HEK293 (cell line): ENCODE data around the gene TCF15.
"Not testable (repeated sequence)": the region's sequence is repeated elsewhere in the genome, so short reads cannot be mapped to it uniquely, and the experiment has no call there.

Experiments
- CTCF ChIA-PET: fragments of 350-600 bp; formaldehyde crosslinking; extraction: SDS; loops from one replicate; lab custom pipeline; 2021; ENCODE audit warnings: antibody characterized with exemption; lab: Yijun Ruan, JAX
- POLR2A ChIA-PET: fragments of 300-600 bp; formaldehyde crosslinking; extraction: SDS; loops from one replicate; lab custom pipeline; 2020; ENCODE audit warnings: antibody characterized with exemption, inconsistent platforms; lab: Yijun Ruan, JAX
- H3K27ac ChIP-seq: fragments of 200-500 bp; sonication (Bioruptor generic); 2 replicates; pipeline ENCODE4 v1.5.1; 2014; ENCODE audit warnings: low read depth, low read length, control low read depth, inconsistent platforms; ENCODE audit errors: extremely low read depth
- H3K36me3 ChIP-seq, 2 experiments: fragments of 200-500 bp in 1 of 2; sonication (Bioruptor generic) in 1 of 2; 1 replicate in 1 of 2; 2 replicates in 1 of 2; pipeline ENCODE4 v1.5.1; 2014 to 2017; ENCODE audit warnings: inconsistent platforms in 2 of 2, low read length in 2 of 2; ENCODE audit not compliant: control insufficient read depth in 2 of 2, insufficient read depth in 1 of 2
- H3K4me1 ChIP-seq: fragments of 200-500 bp; sonication (Bioruptor generic); 2 replicates; pipeline ENCODE4 v1.5.1; 2014; ENCODE audit warnings: mild to moderate bottlenecking, low read length, inconsistent platforms; ENCODE audit not compliant: control insufficient read depth, insufficient read depth
- H3K4me3 ChIP-seq: 2 replicates; pipeline ENCODE4 v1.5.1; 2011; ENCODE audit warnings: low read depth, mild to moderate bottlenecking, control low read depth, low read length, moderate library complexity
- H3K9me3 ChIP-seq: fragments of 200-500 bp; sonication (Bioruptor generic); 2 replicates; pipeline ENCODE4 v1.5.1; 2014; ENCODE audit warnings: low read depth, low read length, inconsistent platforms; ENCODE audit not compliant: control insufficient read depth, insufficient read depth
- GLI2 ChIP-seq: fragments of 450-650 bp; formaldehyde crosslinking; IDR thresholded peaks from 2 replicates; pipeline ENCODE4; 2017; ENCODE audit warnings: missing biosample characterization, missing genetic modification characterization, low read depth, borderline replicate concordance
- KLF10 ChIP-seq: fragments of 450-650 bp; IDR thresholded peaks from 2 replicates; pipeline ENCODE4 v1.5.1; 2018; ENCODE audit warnings: missing biosample characterization, mild to moderate bottlenecking, missing genetic modification characterization
- SCRT1 ChIP-seq: fragments of 450-650 bp; formaldehyde crosslinking; IDR thresholded peaks from 2 replicates; pipeline ENCODE4 v1.5.1; 2016; ENCODE audit warnings: missing biosample characterization, missing genetic modification characterization, borderline replicate concordance
- SCRT2 ChIP-seq: fragments of 450-650 bp; formaldehyde crosslinking; IDR thresholded peaks from 2 replicates; pipeline ENCODE4 v1.5.1; 2016; ENCODE audit warnings: missing biosample characterization, missing genetic modification characterization
- SP7 ChIP-seq: fragments of 450-650 bp; formaldehyde crosslinking; IDR thresholded peaks from 2 replicates; pipeline ENCODE4 v1.5.1; 2016; ENCODE audit warnings: missing biosample characterization, missing genetic modification characterization
- ZBTB17 ChIP-seq: fragments of 450-650 bp; formaldehyde crosslinking; IDR thresholded peaks from 2 replicates; pipeline ENCODE4 v1.5.1; 2016; ENCODE audit warnings: missing biosample characterization, missing genetic modification characterization
- ZFP37 ChIP-seq: fragments of 450-650 bp; formaldehyde crosslinking; IDR thresholded peaks from 2 replicates; pipeline ENCODE4 v1.5.1; 2016; ENCODE audit warnings: missing biosample characterization, missing genetic modification characterization
- ZNF146 ChIP-seq: fragments of 450-650 bp; formaldehyde crosslinking; IDR thresholded peaks from 2 replicates; pipeline ENCODE4 v1.5.1; 2016; ENCODE audit warnings: missing biosample characterization, missing genetic modification characterization
- ZNF311 ChIP-seq: fragments of 450-650 bp; formaldehyde crosslinking; IDR thresholded peaks from 2 replicates; pipeline ENCODE4 v1.5.1; 2017; ENCODE audit warnings: missing biosample characterization, missing genetic modification characterization, borderline replicate concordance
- ZNF548 ChIP-seq: fragments of 450-650 bp; formaldehyde crosslinking; IDR thresholded peaks from 2 replicates; pipeline ENCODE4 v1.5.1; 2016; ENCODE audit warnings: missing biosample characterization, missing genetic modification characterization
- ZNF629 ChIP-seq: fragments of 450-650 bp; formaldehyde crosslinking; IDR thresholded peaks from 2 replicates; pipeline ENCODE4 v1.5.1; 2017; ENCODE audit warnings: missing biosample characterization, missing genetic modification characterization
- ZNF658 ChIP-seq: fragments of 450-650 bp; formaldehyde crosslinking; IDR thresholded peaks from 2 replicates; pipeline ENCODE4; 2016; ENCODE audit warnings: missing biosample characterization, missing genetic modification characterization
- ZNF677 ChIP-seq: fragments of 450-650 bp; IDR thresholded peaks from 2 replicates; pipeline ENCODE4 v1.5.0; 2018; ENCODE audit warnings: missing biosample characterization, mild to moderate bottlenecking, missing genetic modification characterization, moderate library complexity
- TF ChIP-seq, protein P1 (sequence below): fragments of 450-650 bp; IDR thresholded peaks from 2 replicates; pipeline ENCODE4 v1.5.1; 2018; ENCODE audit warnings: missing biosample characterization, mild to moderate bottlenecking, missing genetic modification characterization
- TF ChIP-seq, protein P2 (sequence below): fragments of 450-650 bp; formaldehyde crosslinking; IDR thresholded peaks from 2 replicates; pipeline ENCODE4 v1.5.1; 2016; ENCODE audit warnings: missing biosample characterization, missing genetic modification characterization
- TF ChIP-seq, protein P3 (sequence below): fragments of 450-650 bp; formaldehyde crosslinking; IDR thresholded peaks from 2 replicates; pipeline ENCODE4 v1.5.1; 2016; ENCODE audit warnings: missing biosample characterization, missing genetic modification characterization, borderline replicate concordance
- TF ChIP-seq, protein P4 (sequence below): fragments of 450-650 bp; formaldehyde crosslinking; IDR thresholded peaks from 2 replicates; pipeline ENCODE4; 2016; ENCODE audit warnings: missing biosample characterization, missing genetic modification characterization
- TF ChIP-seq, protein P5 (sequence below): fragments of 450-650 bp; formaldehyde crosslinking; IDR thresholded peaks from 2 replicates; pipeline ENCODE4 v1.5.1; 2016; ENCODE audit warnings: missing biosample characterization, missing genetic modification characterization

The TCF15 gene

DNA sequence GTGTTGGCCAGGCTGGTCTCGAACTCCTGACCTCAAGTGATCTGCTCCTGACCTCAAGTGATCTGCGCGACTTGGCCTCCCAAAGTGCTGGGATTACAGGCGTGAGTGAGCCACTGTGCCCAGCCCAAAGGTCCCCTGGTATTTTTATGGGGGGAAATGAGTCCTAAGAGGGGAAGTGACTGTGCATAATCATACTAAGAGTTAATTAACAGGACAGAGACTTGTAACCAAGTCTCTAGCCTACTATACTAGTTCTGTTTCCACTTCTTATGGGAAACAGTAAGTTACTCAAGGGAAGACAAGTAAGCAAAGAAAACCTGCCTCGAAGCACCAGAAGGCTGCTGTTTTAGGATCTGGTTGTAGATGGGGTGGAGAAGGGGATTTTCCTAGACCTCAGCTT is 27.9 kb downstream of the TCF15 start:
- TF ChIP-seq ZNF677, result no peak
- TF ChIP-seq, protein P1, sequence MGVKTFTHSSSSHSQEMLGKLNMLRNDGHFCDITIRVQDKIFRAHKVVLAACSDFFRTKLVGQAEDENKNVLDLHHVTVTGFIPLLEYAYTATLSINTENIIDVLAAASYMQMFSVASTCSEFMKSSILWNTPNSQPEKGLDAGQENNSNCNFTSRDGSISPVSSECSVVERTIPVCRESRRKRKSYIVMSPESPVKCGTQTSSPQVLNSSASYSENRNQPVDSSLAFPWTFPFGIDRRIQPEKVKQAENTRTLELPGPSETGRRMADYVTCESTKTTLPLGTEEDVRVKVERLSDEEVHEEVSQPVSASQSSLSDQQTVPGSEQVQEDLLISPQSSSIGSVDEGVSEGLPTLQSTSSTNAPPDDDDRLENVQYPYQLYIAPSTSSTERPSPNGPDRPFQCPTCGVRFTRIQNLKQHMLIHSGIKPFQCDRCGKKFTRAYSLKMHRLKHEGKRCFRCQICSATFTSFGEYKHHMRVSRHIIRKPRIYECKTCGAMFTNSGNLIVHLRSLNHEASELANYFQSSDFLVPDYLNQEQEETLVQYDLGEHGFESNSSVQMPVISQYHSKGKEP (tag by site-specific recombination), result no peak
- TF ChIP-seq, all 188 proteins: peak for 0

DNA sequence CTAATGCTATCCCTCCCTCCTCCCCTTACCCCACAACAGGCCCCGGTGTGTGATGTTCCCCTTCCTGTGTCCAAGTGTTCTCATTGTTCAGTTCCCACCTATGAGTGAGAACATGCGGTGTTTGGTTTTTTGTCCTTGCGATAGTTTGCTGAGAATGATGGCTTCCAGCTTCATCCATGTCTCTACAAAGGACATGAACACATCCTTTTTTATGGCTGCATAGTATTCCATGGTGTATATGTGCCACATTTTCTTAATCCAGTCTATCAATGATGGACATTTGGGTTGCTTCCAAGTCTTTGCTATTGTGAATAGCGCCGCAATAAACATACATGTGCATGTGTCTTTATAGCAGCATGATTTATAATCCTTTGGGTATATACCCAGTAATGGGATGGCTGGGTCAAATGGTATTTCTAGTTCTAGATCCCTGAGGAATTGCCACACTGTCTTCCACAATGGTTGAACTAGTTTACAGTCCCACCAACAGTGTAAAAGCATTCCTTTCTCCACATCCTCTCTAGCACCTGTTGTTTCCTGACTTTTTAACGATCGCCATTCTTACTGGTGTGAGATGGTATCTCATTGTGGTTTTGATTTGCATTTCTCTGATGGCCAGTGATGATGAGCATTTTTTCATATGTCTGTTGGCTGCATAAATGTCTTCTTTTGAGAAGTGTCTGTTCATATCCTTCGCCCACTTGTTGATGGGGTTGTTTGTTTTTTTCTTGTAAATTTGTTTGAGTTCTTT is 31.0 kb downstream of the TCF15 start:
- H3K4me3 ChIP-seq, H3K36me3 ChIP-seq, H3K9me3 ChIP-seq, POLR2A ChIA-PET, H3K4me1 ChIP-seq, H3K27ac ChIP-seq: not testable (repeated sequence)
- TF ChIP-seq, protein P2, sequence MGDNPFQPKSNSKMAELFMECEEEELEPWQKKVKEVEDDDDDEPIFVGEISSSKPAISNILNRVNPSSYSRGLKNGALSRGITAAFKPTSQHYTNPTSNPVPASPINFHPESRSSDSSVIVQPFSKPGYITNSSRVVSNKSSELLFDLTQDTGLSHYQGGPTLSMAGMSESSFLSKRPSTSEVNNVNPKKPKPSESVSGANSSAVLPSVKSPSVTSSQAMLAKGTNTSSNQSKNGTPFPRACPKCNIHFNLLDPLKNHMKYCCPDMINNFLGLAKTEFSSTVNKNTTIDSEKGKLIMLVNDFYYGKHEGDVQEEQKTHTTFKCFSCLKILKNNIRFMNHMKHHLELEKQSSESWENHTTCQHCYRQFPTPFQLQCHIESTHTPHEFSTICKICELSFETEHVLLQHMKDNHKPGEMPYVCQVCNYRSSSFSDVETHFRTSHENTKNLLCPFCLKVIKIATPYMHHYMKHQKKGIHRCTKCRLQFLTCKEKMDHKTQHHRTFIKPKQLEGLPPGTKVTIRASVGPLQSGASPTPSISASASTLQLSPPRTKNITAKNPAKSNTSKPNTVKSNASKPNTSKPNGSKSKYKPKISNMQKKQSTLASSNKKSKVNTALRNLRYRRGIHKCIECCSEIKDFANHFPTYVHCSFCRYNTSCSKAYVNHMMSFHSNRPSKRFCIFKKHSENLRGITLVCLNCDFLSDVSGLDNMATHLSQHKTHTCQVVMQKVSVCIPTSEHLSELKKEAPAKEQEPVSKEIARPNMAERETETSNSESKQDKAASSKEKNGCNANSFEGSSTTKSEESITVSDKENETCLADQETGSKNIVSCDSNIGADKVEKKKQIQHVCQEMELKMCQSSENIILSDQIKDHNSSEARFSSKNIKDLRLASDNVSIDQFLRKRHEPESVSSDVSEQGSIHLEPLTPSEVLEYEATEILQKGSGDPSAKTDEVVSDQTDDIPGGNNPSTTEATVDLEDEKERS (tag by site-specific recombination), result peak; percentile 37; the same call in 1 of the 2 replicates
- peak; percentile 87 for TF ChIP-seq SCRT2 (tag by site-specific recombination)
- peak; percentile 97 for TF ChIP-seq ZNF146
- TF ChIP-seq SCRT1, result peak; percentile 88; the same call in 1 of the 2 replicates
- CTCF ChIA-PET, result interaction anchor here (0.6 kb wide), 1 partner anchor 178 kb away, joined by 3 read pairs; no protein-coding TSS in a partner anchor

More for the DNA sequence above, 27.9 kb downstream of the TCF15 start:
- ChIA-PET POLR2A (no interaction called here), CTCF (interaction anchor here (0.6 to 1.7 kb wide), 3 partner anchors 21 to 73 kb away, joined by 3 to 6 read pairs (median 4); no protein-coding TSS in a partner anchor)
- Histone ChIP-seq H3K4me3 (no peak overlapping the region), H3K36me3 (no peaks in the 10 kb centered on the region), H3K9me3 (no peaks in the 10 kb centered on the region), H3K27ac (no peak overlapping the region), H3K4me1 (no peaks in the 10 kb centered on the region)

DNA sequence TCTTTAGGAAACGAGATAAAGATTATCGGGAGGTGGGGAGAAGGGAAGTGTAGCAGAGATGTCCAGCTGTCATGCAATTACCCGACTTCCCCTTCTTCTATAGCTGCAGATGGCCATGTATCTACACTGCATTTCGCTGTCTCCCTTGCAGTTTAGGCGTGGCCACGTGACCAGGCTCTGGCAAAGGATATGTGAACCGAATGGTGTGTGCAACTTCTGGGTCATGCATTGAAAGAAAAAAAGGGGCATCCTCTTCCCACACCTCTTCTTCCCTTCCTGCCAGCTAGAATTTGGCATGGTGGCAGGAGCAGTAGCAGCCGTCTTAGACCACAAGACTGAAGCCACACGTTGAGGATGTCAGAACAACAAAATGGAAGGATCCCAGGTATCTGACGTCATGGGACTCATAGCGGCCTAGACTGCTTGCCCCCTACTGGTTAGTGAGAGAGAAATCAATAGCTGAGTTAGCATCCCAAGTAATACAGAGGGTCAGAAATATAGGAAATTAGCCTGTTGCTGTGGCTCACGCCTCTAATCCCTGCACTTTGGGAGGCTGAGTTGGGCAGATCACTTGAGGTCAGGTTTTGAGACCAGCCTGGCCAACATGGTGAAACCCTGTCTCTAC is 32.8 kb downstream of the TCF15 start:
- H3K9me3 ChIP-seq, result no peaks in the 10 kb centered on the region
- ChIA-PET CTCF (interaction anchor here (0.6 to 4.2 kb wide), 7 partner anchors 9 to 177 kb away, joined by 3 to 21 read pairs (median 4); partner anchors contain the start of gene CSNK2A1), POLR2A (interaction anchor here (0.7 kb wide), 1 partner anchor 30 kb away, joined by 3 read pairs; no protein-coding TSS in a partner anchor)
- H3K4me1 ChIP-seq, result no peaks in the 10 kb centered on the region
- no peaks in the 10 kb centered on the region for H3K36me3 ChIP-seq
- H3K4me3 ChIP-seq, result no peak overlapping the region
- H3K27ac ChIP-seq, result no peak overlapping the region
- no peak for TF ChIP-seq ZFP37 (tag by site-specific recombination)
- peak; percentile 43; the same call in 1 of the 2 replicates for TF ChIP-seq ZBTB17 (tag by site-specific recombination)
- TF ChIP-seq ZNF311 (tag by site-specific recombination), result no peak
- TF ChIP-seq, protein P3, sequence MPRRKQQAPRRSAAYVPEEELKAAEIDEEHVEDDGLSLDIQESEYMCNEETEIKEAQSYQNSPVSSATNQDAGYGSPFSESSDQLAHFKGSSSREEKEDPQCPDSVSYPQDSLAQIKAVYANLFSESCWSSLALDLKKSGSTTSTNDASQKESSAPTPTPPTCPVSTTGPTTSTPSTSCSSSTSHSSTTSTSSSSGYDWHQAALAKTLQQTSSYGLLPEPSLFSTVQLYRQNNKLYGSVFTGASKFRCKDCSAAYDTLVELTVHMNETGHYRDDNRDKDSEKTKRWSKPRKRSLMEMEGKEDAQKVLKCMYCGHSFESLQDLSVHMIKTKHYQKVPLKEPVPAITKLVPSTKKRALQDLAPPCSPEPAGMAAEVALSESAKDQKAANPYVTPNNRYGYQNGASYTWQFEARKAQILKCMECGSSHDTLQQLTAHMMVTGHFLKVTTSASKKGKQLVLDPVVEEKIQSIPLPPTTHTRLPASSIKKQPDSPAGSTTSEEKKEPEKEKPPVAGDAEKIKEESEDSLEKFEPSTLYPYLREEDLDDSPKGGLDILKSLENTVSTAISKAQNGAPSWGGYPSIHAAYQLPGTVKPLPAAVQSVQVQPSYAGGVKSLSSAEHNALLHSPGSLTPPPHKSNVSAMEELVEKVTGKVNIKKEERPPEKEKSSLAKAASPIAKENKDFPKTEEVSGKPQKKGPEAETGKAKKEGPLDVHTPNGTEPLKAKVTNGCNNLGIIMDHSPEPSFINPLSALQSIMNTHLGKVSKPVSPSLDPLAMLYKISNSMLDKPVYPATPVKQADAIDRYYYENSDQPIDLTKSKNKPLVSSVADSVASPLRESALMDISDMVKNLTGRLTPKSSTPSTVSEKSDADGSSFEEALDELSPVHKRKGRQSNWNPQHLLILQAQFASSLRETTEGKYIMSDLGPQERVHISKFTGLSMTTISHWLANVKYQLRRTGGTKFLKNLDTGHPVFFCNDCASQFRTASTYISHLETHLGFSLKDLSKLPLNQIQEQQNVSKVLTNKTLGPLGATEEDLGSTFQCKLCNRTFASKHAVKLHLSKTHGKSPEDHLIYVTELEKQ, result no peak
- no peak for TF ChIP-seq KLF10 (tag by site-specific recombination)
- no peak for TF ChIP-seq GLI2 (tag by site-specific recombination)
- TF ChIP-seq, protein P4, sequence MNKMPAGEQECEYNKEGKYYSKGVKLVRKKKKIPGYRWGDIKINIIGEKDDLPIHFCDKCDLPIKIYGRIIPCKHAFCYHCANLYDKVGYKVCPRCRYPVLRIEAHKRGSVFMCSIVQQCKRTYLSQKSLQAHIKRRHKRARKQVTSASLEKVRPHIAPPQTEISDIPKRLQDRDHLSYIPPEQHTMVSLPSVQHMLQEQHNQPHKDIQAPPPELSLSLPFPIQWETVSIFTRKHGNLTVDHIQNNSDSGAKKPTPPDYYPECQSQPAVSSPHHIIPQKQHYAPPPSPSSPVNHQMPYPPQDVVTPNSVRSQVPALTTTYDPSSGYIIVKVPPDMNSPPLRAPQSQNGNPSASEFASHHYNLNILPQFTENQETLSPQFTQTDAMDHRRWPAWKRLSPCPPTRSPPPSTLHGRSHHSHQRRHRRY (tag by site-specific recombination), result no peak
- TF ChIP-seq ZNF629, result peak; percentile 45; the same call in 1 of the 2 replicates
- TF ChIP-seq, protein P5, sequence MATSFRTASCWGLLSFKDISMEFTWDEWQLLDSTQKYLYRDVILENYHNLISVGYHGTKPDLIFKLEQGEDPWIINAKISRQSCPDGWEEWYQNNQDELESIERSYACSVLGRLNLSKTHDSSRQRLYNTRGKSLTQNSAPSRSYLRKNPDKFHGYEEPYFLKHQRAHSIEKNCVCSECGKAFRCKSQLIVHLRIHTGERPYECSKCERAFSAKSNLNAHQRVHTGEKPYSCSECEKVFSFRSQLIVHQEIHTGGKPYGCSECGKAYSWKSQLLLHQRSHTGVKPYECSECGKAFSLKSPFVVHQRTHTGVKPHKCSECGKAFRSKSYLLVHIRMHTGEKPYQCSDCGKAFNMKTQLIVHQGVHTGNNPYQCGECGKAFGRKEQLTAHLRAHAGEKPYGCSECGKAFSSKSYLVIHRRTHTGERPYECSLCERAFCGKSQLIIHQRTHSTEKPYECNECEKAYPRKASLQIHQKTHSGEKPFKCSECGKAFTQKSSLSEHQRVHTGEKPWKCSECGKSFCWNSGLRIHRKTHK (tag by site-specific recombination), result no peak
- no peak for TF ChIP-seq ZNF548 (tag by site-specific recombination)
- TF ChIP-seq SP7 (tag by site-specific recombination), result no peak
- no peak for TF ChIP-seq ZNF658 (tag by site-specific recombination)
- no peak for TF ChIP-seq SCRT1
